ENCODE measurements around the gene SLC5A10. TPM values are rescaled to one million over a fixed set of nuclear protein-coding genes. Genes with fewer than 3 reads are reported as not detected.

Gene SLC5A10
- total RNA-seq (2021), result not detected in 2 replicates
- long read RNA-seq, partial matches to known transcripts, result 0 of 16 reads
- long read RNA-seq, other reads (novel, unspliced or antisense), result 16 of 16 reads

- Histone ChIP-seq H4K5ac (ENCODE audit: insufficient read length, low read depth, low read length) (no peak within 1 kb of the TSS), H3K79me2 (ENCODE audit: insufficient read depth, low read length) (no peaks in the 10 kb centered on the region), H3K18ac (ENCODE audit: insufficient read length, low read depth, low read length) (no peak within 1 kb of the TSS), H2BK12ac (ENCODE audit: insufficient read length, low read depth, low read length) (no peak within 1 kb of the TSS), H3K14ac (ENCODE audit: insufficient read depth, low read length) (no peak within 1 kb of the TSS; the same call in 1 of the 2 replicates), H3K9me3 (ENCODE audit: control insufficient read depth, low read depth, low read length) (no peaks in the 10 kb centered on the region), H3K56ac (ENCODE audit: insufficient read length, low read depth, low read length) (no peak within 1 kb of the TSS), H3K4me2 (ENCODE audit: insufficient read depth, insufficient read length, low read length) (no peak within 1 kb of the TSS), H2BK5ac (ENCODE audit: insufficient read length, low read length) (no peak within 1 kb of the TSS), H2BK20ac (ENCODE audit: low read depth, low read length, poor library complexity, severe bottlenecking) (no peak within 1 kb of the TSS), H2AFZ (ENCODE audit: low read length) (no peak within 1 kb of the TSS), H3K27ac (ENCODE audit: insufficient read length, low read depth, low read length) (no peak within 1 kb of the TSS), H2BK15ac (ENCODE audit: low read depth, low read length) (no peak within 1 kb of the TSS), H3K9ac (ENCODE audit: extremely low read depth, insufficient read length, low read length) (no peak within 1 kb of the TSS), H4K8ac (replicated peaks; ENCODE audit: insufficient read length, low read depth, low read length) (no peak within 1 kb of the TSS), H3K27me3 (ENCODE audit: insufficient read depth, low read length) (no peaks in the 10 kb centered on the region), H3K4me1 (ENCODE audit: insufficient read depth, low read length) (no peaks in the 10 kb centered on the region), H4K20me1 (ENCODE audit: control insufficient read depth, insufficient read depth, insufficient read length) (no peaks in the 10 kb centered on the region), H4K91ac (ENCODE audit: insufficient read length, low read depth, low read length) (no peak within 1 kb of the TSS), H2AK5ac (ENCODE audit: insufficient read length, low read length) (no peak within 1 kb of the TSS), H2BK120ac (ENCODE audit: low read depth, low read length, poor library complexity, severe bottlenecking) (no peak within 1 kb of the TSS), H3K79me1 (ENCODE audit: insufficient read depth, low read depth, low read length, poor library complexity, severe bottlenecking) (no peaks in the 10 kb centered on the region), H3K23me2 (ENCODE audit: insufficient read length, low read depth, low read length, poor library complexity, severe bottlenecking) (no peaks in the 10 kb centered on the region), H3K23ac (ENCODE audit: insufficient read length, low read depth, low read length) (no peak within 1 kb of the TSS), H3K4ac (ENCODE audit: low read depth, low read length) (no peak within 1 kb of the TSS), H3T11ph (ENCODE audit: low read length) (no peak within 1 kb of the TSS)
- Mint-ChIP-seq H3K36me3 (ENCODE audit: insufficient read depth in 1 of 3, low read depth in 3 of 3) (no peaks in the 10 kb centered on the region; a peak in 1 of 7 replicates), H3K27me3 (ENCODE audit: low read depth) (no peaks in the 10 kb centered on the region; the same call in 1 of the 2 replicates), H3K4me1 (peaks cover 5 to 8% of the 10 kb centered on the region in 2 experiments; a peak in 2 of 4 replicates), H3K27ac (peak within 1 kb of the TSS in 1 of 3 experiments; percentile 52; a peak in 2 of 7 replicates), H3K9me3 (no peaks in the 10 kb centered on the region), H3K4me3 (no peak within 1 kb of the TSS; a peak in 1 of 5 replicates)
- peak; percentile 55 for TF ChIP-seq CTCF (conservative IDR thresholded peaks at IDR 0.05)
- no CpG with 5 or more reads among the region's 17 CpGs for WGBS (ENCODE audit: extremely low coverage, insufficient read length, low lambda C conversion rate)
- DNase-seq, result peak; percentile 70
Measured at GRCh38 chr17:18951941-18952842, at the start of gene SLC5A10. Gene SLC5A10 (plus strand): TSS chr17:18952165. CDS start chr17:18952206, 41 bp downstream.
